WTC11 (cell line): ENCODE measurements around the gene KRT14. TPM values are rescaled to one million over a fixed set of nuclear protein-coding genes. Genes with fewer than 3 reads are reported as not detected.

ENCODE experiments used
- ATAC-seq: fragments of 200-7000 bp; cut with Tn5 transposase; 2 replicates; pipeline ENCODE4 v1.10.0; 2021; ENCODE audit warnings: mild to moderate bottlenecking, moderate library complexity
- CTCF ChIA-PET: fragments of 300-600 bp; sonication (Branson Sonifier 250); formaldehyde crosslinking; loops from one replicate; lab custom pipeline; 2021; ENCODE audit warnings: antibody characterized with exemption; lab: Charles Lee
- POLR2A ChIA-PET: fragments of 350-600 bp; sonication (Branson Sonifier 250); formaldehyde crosslinking; loops from one replicate; lab custom pipeline; 2021; ENCODE audit warnings: antibody characterized with exemption; lab: Charles Lee
- DNase-seq: peaks from one replicate; pipeline ENCODE4 v3.0.0; 2021; ENCODE audit warnings: low spot score
- H3K27ac Mint-ChIP-seq: 2 replicates; pipeline ENCODE4 v1.8.0; 2021; ENCODE audit warnings: mixed read lengths
- H3K27me3 Mint-ChIP-seq: 2 replicates; pipeline ENCODE4 v1.8.0; 2021; ENCODE audit warnings: low read depth, mild to moderate bottlenecking, moderate library complexity, mixed read lengths
- H3K36me3 Mint-ChIP-seq: 2 replicates; pipeline ENCODE4 v1.8.0; 2021; ENCODE audit warnings: mixed read lengths
- H3K4me1 Mint-ChIP-seq: 2 replicates; pipeline ENCODE4 v1.8.0; 2022; ENCODE audit warnings: mixed read lengths
- H3K4me3 Mint-ChIP-seq: 2 replicates; pipeline ENCODE4 v1.8.0; 2021; ENCODE audit warnings: mild to moderate bottlenecking, moderate library complexity, mixed read lengths
- H3K9me3 Mint-ChIP-seq: 2 replicates; pipeline ENCODE4 v1.8.0; 2021; ENCODE audit warnings: mixed read lengths
- CREM ChIP-seq: sonication (generic); formaldehyde crosslinking; IDR thresholded peaks from 2 replicates; pipeline ENCODE4 v1.8.1; 2022; ENCODE audit warnings: mild to moderate bottlenecking, missing genetic modification reagents, moderate library complexity
- E2F4 ChIP-seq: sonication (generic); formaldehyde crosslinking; IDR thresholded peaks from 2 replicates; pipeline ENCODE4 v1.8.1; 2022; ENCODE audit warnings: low read depth, mild to moderate bottlenecking, moderate library complexity, missing genetic modification reagents, borderline replicate concordance
- ELF4 ChIP-seq: sonication (generic); formaldehyde crosslinking; IDR thresholded peaks from 2 replicates; pipeline ENCODE4 v1.8.1; 2022; ENCODE audit warnings: low read depth, mild to moderate bottlenecking, moderate library complexity, missing genetic modification reagents
- JAZF1 ChIP-seq: fragments of 250-450 bp; sonication (Bioruptor Pico); IDR thresholded peaks from 2 replicates; pipeline ENCODE4 v1.9.0; 2021; ENCODE audit warnings: moderate library complexity, mild to moderate bottlenecking, inconsistent platforms
- JUN ChIP-seq: sonication (generic); formaldehyde crosslinking; IDR thresholded peaks from 2 replicates; pipeline ENCODE4 v1.8.0; 2023; ENCODE audit warnings: mild to moderate bottlenecking, missing genetic modification reagents
- KAT7 ChIP-seq: sonication (generic); formaldehyde crosslinking; IDR thresholded peaks from 2 replicates; pipeline ENCODE4 v1.8.1; 2023; ENCODE audit warnings: missing genetic modification reagents, mild to moderate bottlenecking, borderline replicate concordance
- NFATC4 ChIP-seq: fragments of 250-450 bp; sonication (Bioruptor Pico); IDR thresholded peaks from 2 replicates; pipeline ENCODE4 v1.9.0; 2021; ENCODE audit warnings: mild to moderate bottlenecking
- NR1H2 ChIP-seq: sonication (generic); formaldehyde crosslinking; IDR thresholded peaks from 2 replicates; pipeline ENCODE4 v1.9.0; 2021; ENCODE audit warnings: mild to moderate bottlenecking, moderate library complexity, missing genetic modification reagents
- RORB ChIP-seq: fragments of 250-450 bp; sonication (Bioruptor Pico); IDR thresholded peaks from 2 replicates; pipeline ENCODE4 v1.9.0; 2021; ENCODE audit warnings: mild to moderate bottlenecking
- ZBTB21 ChIP-seq: sonication (generic); formaldehyde crosslinking; IDR thresholded peaks from 2 replicates; pipeline ENCODE4 v1.8.1; 2023; ENCODE audit warnings: mild to moderate bottlenecking, missing genetic modification reagents, borderline replicate concordance
- ZNF138 ChIP-seq: sonication (generic); formaldehyde crosslinking; conservative IDR thresholded peaks from 2 replicates; pipeline ENCODE4 v1.8.1; 2022; ENCODE audit warnings: mild to moderate bottlenecking, moderate library complexity, missing genetic modification reagents
- ZNF219 ChIP-seq: sonication (generic); formaldehyde crosslinking; IDR thresholded peaks from 2 replicates; pipeline ENCODE4 v1.8.0; 2023; ENCODE audit warnings: missing genetic modification reagents, mild to moderate bottlenecking, borderline replicate concordance
- total RNA-seq: library from RNA; stranded (reverse); gene quantifications from 3 replicates; pipeline ENCODE4 v1.2.3, GENCODE V29; 2021
- TF ChIP-seq, protein P1 (sequence below): sonication (generic); formaldehyde crosslinking; IDR thresholded peaks from 2 replicates; pipeline ENCODE4 v1.8.0; 2023; ENCODE audit warnings: missing genetic modification reagents
- TF ChIP-seq, protein P2 (sequence below): fragments of 250-450 bp; sonication (Bioruptor Pico); IDR thresholded peaks from 2 replicates; pipeline ENCODE4 v1.9.0; 2021; ENCODE audit warnings: mild to moderate bottlenecking
- TF ChIP-seq, protein P3 (sequence below): fragments of 250-450 bp; sonication (Bioruptor Pico); IDR thresholded peaks from 2 replicates; pipeline ENCODE4 v1.9.0; 2021; ENCODE audit warnings: mild to moderate bottlenecking
- TF ChIP-seq, protein P4 (sequence below): fragments of 250-450 bp; sonication (Bioruptor Pico); IDR thresholded peaks from 2 replicates; pipeline ENCODE4 v1.9.0; 2021; ENCODE audit warnings: mild to moderate bottlenecking, borderline replicate concordance
- TF ChIP-seq, protein P5 (sequence below): sonication (generic); formaldehyde crosslinking; IDR thresholded peaks from 2 replicates; pipeline ENCODE4 v1.8.1; 2022; ENCODE audit warnings: missing genetic modification reagents, borderline replicate concordance

Gene KRT14
- total RNA-seq, 1 experiment from 2014 or later = not detected

DNA sequence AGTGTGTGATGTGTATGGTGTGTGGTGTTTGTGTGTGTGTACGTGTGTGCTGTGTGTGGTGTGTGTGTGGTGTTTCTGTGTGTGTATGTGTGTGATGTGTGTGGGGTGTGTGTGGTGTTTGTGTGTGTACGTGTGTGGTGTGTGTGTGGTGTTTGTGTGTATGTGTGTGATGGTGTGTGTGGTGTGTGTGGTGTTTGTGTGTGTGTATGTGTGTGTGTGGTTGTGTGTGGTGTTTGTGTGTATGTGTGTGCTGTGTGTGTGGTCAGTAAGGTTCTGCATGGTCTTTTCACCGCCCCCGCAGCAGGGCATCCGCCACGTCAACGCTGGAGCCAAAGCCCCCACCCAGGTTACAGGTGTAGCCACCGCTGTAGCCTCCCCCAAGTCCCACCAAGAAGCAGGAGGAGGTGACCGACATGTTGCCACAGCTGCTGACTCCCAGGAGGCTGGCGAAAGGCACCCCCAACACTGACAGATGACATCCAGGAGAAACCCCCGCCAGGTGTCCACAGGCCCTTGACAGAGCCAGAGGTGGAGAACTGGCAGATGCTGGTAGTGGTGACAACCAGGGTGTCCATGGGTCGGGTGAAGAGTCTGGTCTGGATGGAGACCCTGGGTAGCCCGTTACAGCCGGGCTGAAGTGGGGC lies 47.0 kb upstream of the KRT14 start:
- H3K4me3 Mint-ChIP-seq = no peak overlapping the region

GRCh38 chr17:41632482-41633105 lies 45.9 kb upstream of the KRT14 start:
- no peak overlapping the region for H3K27ac Mint-ChIP-seq
- H3K9me3 Mint-ChIP-seq = no peaks in the 10 kb centered on the region
- ATAC-seq (no peak), DNase-seq (no peak)
- TF ChIP-seq ZNF219 (CRISPR knock-in tag) = no peak
- TF ChIP-seq, protein P1, sequence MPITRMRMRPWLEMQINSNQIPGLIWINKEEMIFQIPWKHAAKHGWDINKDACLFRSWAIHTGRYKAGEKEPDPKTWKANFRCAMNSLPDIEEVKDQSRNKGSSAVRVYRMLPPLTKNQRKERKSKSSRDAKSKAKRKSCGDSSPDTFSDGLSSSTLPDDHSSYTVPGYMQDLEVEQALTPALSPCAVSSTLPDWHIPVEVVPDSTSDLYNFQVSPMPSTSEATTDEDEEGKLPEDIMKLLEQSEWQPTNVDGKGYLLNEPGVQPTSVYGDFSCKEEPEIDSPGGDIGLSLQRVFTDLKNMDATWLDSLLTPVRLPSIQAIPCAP (CRISPR knock-in tag) = no peak
- H3K4me3 Mint-ChIP-seq = no peak overlapping the region
- H3K4me1 Mint-ChIP-seq = peaks cover 21% of the 10 kb centered on the region
- H3K36me3 Mint-ChIP-seq = no peaks in the 10 kb centered on the region
- H3K27me3 Mint-ChIP-seq = no peaks in the 10 kb centered on the region
- ChIA-PET CTCF (no interaction called here), POLR2A (no interaction called here)

More for the DNA sequence above, 47.0 kb upstream of the KRT14 start:
- Mint-ChIP-seq H3K9me3 (no peaks in the 10 kb centered on the region), H3K4me1 (peaks cover 18% of the 10 kb centered on the region), H3K27ac (no peak overlapping the region), H3K36me3 (no peaks in the 10 kb centered on the region), H3K27me3 (no peaks in the 10 kb centered on the region)
- ChIA-PET CTCF (interaction anchor here (1.6 to 3.0 kb wide), 2 partner anchors 13 to 85 kb away, joined by 6 to 14 read pairs; no protein-coding TSS in a partner anchor), POLR2A (no interaction called here)
- TF ChIP-seq JUN (CRISPR knock-in tag) = no peak
- no peak for TF ChIP-seq ZBTB21 (CRISPR knock-in tag)
- no peak for TF ChIP-seq KAT7 (CRISPR knock-in tag)
- TF ChIP-seq ELF4 (CRISPR knock-in tag) = no peak
- DNase-seq (no peak), ATAC-seq (no peak)

- DNase-seq = no peak
- no peak for ATAC-seq
- H3K27ac Mint-ChIP-seq = no peak overlapping the region
- peaks cover 21% of the 10 kb centered on the region for H3K4me1 Mint-ChIP-seq
- no peaks in the 10 kb centered on the region for H3K27me3 Mint-ChIP-seq
- H3K36me3 Mint-ChIP-seq = no peaks in the 10 kb centered on the region
- CTCF ChIA-PET = no interaction called here
- POLR2A ChIA-PET = no interaction called here
- H3K9me3 Mint-ChIP-seq = no peaks in the 10 kb centered on the region
- H3K4me3 Mint-ChIP-seq = no peak overlapping the region
- no peak for TF ChIP-seq RORB (CRISPR knock-in tag)
- TF ChIP-seq, protein P2, sequence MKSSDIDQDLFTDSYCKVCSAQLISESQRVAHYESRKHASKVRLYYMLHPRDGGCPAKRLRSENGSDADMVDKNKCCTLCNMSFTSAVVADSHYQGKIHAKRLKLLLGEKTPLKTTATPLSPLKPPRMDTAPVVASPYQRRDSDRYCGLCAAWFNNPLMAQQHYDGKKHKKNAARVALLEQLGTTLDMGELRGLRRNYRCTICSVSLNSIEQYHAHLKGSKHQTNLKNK = no peak
- TF ChIP-seq JAZF1 = no peak
- TF ChIP-seq, protein P3, sequence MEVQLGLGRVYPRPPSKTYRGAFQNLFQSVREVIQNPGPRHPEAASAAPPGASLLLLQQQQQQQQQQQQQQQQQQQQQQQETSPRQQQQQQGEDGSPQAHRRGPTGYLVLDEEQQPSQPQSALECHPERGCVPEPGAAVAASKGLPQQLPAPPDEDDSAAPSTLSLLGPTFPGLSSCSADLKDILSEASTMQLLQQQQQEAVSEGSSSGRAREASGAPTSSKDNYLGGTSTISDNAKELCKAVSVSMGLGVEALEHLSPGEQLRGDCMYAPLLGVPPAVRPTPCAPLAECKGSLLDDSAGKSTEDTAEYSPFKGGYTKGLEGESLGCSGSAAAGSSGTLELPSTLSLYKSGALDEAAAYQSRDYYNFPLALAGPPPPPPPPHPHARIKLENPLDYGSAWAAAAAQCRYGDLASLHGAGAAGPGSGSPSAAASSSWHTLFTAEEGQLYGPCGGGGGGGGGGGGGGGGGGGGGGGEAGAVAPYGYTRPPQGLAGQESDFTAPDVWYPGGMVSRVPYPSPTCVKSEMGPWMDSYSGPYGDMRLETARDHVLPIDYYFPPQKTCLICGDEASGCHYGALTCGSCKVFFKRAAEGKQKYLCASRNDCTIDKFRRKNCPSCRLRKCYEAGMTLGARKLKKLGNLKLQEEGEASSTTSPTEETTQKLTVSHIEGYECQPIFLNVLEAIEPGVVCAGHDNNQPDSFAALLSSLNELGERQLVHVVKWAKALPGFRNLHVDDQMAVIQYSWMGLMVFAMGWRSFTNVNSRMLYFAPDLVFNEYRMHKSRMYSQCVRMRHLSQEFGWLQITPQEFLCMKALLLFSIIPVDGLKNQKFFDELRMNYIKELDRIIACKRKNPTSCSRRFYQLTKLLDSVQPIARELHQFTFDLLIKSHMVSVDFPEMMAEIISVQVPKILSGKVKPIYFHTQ (CRISPR knock-in tag) = no peak
- no peak for TF ChIP-seq ZNF138 (CRISPR knock-in tag)
- no peak for TF ChIP-seq E2F4 (CRISPR knock-in tag)
- TF ChIP-seq CREM (CRISPR knock-in tag) = no peak
- TF ChIP-seq NFATC4 = no peak
- TF ChIP-seq, protein P4, sequence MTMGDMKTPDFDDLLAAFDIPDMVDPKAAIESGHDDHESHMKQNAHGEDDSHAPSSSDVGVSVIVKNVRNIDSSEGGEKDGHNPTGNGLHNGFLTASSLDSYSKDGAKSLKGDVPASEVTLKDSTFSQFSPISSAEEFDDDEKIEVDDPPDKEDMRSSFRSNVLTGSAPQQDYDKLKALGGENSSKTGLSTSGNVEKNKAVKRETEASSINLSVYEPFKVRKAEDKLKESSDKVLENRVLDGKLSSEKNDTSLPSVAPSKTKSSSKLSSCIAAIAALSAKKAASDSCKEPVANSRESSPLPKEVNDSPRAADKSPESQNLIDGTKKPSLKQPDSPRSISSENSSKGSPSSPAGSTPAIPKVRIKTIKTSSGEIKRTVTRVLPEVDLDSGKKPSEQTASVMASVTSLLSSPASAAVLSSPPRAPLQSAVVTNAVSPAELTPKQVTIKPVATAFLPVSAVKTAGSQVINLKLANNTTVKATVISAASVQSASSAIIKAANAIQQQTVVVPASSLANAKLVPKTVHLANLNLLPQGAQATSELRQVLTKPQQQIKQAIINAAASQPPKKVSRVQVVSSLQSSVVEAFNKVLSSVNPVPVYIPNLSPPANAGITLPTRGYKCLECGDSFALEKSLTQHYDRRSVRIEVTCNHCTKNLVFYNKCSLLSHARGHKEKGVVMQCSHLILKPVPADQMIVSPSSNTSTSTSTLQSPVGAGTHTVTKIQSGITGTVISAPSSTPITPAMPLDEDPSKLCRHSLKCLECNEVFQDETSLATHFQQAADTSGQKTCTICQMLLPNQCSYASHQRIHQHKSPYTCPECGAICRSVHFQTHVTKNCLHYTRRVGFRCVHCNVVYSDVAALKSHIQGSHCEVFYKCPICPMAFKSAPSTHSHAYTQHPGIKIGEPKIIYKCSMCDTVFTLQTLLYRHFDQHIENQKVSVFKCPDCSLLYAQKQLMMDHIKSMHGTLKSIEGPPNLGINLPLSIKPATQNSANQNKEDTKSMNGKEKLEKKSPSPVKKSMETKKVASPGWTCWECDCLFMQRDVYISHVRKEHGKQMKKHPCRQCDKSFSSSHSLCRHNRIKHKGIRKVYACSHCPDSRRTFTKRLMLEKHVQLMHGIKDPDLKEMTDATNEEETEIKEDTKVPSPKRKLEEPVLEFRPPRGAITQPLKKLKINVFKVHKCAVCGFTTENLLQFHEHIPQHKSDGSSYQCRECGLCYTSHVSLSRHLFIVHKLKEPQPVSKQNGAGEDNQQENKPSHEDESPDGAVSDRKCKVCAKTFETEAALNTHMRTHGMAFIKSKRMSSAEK = no peak
- TF ChIP-seq, protein P5, sequence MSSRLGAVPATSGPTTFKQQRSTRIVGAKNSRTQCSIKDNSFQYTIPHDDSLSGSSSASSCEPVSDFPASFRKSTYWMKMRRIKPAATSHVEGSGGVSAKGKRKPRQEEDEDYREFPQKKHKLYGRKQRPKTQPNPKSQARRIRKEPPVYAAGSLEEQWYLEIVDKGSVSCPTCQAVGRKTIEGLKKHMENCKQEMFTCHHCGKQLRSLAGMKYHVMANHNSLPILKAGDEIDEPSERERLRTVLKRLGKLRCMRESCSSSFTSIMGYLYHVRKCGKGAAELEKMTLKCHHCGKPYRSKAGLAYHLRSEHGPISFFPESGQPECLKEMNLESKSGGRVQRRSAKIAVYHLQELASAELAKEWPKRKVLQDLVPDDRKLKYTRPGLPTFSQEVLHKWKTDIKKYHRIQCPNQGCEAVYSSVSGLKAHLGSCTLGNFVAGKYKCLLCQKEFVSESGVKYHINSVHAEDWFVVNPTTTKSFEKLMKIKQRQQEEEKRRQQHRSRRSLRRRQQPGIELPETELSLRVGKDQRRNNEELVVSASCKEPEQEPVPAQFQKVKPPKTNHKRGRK (CRISPR knock-in tag) = no peak
- no peak for TF ChIP-seq NR1H2 (CRISPR knock-in tag)
Measured at GRCh38 chr17:41631898-41632285, 45.2 kb upstream of the KRT14 start.
